Suppressor macrophage (primary cell): ENCODE results near the gene ARHGAP42.

Experiments
- DNase-seq, 4 experiments: peaks; one replicate each; pipeline ENCODE4 v3.0.0-alpha.2; 2020 to 2022

ARHGAP42 gene

DNA sequence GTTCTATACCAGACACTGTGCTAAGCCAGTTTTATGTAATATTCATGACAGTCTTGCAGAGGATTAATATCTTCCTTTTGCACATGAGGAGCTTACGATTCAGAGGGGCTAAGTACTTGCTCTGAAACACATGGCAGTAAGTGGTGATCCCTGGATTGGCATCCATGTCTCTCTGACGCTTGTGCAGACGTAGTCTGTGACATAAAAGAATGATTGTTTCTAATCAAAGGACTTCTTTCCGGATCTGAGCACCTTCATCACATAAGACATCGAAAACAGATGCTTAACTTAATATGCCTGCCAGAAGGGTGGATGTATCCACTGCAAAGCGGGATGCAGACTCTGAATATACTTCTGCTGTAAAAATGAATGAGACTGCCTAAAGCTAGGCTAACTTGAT lies 74.8 kb downstream of the ARHGAP42 start:
- DNase-seq, result no peak

GRCh38 chr11:100766764-100767163 lies 79.7 kb downstream of the ARHGAP42 start:
- no peak for DNase-seq

DNA sequence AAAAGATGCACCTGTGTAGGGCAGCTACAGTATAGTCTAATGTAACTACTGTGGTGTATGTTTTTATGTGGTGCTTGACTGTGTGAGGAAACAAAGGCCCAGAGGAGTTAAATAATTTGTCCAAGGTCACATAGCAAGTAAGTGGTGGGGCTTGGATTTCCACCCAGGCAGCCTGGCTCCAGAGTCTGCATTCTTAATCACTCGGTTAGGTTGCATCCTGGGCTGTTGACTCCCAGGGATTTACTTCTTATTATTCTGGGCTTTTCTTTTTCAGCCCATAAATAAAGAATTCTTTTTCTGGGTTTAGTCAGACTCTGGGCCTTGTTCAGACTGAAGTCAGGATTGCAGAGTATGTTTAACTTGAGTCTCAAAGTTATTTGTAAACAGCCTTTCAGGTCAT lies 82.1 kb downstream of the ARHGAP42 start:
- DNase-seq, result no peak

- no peak for DNase-seq
Measured at GRCh38 chr11:100769617-100770016, 82.5 kb downstream of the ARHGAP42 start.

DNA sequence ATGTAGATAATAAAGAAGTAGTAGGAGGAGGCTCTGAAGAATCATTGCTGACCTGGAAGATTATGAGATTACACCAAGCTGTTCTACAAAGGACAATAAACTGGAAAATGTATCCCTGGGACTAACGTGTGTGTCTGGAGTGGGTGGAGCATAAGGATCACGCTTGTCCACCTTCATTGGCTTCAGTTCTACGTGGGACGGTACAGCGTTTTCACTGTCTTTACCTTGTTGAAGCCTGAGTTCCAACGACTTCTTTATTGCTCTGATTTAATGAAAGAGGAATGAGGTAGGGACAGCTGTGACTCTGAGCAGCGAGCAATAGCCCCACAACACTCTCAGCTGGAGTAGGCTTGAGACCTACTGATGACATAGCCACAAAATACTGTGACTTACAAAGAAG lies 87.0 kb downstream of the ARHGAP42 start:
- DNase-seq, result no peak

DNA sequence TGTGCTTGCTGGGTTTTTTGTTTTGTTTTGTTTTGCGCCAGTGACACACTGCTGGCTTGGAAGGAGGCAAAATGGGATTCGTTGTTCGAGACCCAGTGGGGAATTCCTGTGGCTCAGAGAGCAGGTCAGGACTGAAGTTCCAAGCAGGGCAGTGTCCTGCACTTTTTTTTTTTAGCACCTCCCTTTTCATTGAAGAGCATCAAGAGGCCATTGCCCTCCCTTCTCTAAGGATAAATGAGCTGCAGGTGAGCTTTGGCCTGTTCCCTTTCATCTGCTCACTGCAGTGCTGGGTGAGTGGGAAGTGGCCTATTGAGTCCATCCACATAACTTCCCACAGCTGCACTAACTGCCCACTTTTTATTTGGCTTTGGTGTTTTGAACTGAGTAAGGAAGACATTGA lies 87.8 kb downstream of the ARHGAP42 start:
- no peak for DNase-seq

- no peak for DNase-seq
Measured at GRCh38 chr11:100776212-100776896, 89.3 kb downstream of the ARHGAP42 start.

DNA sequence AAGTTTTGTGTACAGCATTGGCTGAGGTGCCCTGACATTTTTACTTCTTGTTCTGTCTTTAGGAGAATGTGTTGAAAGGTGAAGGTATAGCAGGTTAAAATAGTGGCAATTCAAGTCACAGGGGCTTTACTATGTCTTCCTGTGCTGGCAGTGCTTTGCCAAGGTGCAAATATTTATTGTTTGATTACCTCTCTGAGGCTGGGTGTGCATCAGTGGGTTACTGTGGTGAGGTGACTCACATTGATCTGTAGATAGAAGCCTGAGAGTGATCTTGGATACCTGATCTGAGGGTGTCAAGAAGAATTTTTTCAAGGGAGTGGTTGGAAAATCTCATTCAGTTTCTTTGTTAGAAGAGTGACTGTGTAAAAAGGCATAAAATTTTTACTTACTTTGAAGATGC lies 90.0 kb downstream of the ARHGAP42 start:
- DNase-seq, result no peak

GRCh38 chr11:100777736-100778135 lies 90.6 kb downstream of the ARHGAP42 start:
- DNase-seq, result no peak

GRCh38 chr11:100778166-100778785 lies 91.2 kb downstream of the ARHGAP42 start:
- DNase-seq, result no peak

DNA sequence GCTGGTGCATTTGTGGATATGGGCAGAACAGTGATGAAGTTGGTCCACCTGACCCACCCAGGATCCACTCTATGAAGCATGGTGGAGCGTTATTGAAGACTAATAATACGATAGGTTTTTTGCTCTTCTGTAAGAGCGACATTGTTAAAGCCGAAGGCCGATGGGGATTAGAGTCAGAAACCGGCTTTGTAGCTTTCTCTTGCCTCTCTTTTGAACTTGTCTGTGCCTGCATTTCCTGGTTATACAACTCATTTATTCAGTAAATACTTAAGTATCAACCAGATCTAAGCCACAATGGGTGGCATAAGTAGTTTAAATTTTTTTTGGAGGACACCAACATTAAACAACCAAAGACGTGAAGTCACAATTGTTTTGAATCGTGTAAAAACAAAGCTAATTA lies 93.4 kb downstream of the ARHGAP42 start:
- no peak for DNase-seq

DNA sequence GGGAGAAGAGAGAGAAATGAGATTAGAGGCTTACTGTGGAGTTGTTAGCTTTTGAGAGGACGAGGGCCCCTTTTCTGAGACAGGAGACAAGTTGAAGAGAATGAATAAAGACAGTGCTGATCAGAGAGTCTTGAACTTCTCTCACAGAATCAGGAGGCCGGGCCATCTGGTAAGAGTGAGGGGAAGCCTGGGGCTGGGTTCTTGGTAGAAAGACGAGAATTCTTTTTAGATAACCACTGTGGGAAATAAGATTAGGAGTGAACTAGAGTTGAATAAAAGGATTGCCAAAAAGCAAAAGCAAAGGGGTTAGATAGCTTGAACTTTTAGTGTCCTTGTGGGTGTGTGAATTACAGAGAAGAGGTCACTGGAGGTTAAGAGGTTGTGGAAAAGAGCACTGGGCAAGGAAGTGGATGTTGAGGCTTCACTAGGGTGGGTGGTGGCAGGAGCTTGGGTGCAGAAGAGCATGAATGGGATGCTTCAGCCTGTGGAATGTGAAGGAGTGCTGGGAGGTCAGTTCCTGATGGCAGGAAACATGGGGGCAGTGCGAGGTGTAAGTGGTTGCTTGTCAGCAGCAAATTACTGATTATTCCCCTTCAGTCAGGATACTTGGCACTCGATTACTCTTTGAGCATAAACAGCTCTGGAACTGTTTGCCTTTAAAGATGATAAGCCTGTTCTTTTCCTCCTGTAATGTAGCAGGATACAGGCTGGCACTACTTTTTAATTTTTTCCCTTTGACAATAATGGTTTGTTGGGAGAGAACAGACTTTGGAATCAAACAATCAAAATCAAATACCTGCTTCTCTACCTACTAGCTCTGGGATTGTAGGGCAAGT lies 98.3 kb downstream of the ARHGAP42 start:
- DNase-seq, result no peak

- no peak for DNase-seq
Measured at GRCh38 chr11:100788561-100789295, 101.6 kb downstream of the ARHGAP42 start.

DNA sequence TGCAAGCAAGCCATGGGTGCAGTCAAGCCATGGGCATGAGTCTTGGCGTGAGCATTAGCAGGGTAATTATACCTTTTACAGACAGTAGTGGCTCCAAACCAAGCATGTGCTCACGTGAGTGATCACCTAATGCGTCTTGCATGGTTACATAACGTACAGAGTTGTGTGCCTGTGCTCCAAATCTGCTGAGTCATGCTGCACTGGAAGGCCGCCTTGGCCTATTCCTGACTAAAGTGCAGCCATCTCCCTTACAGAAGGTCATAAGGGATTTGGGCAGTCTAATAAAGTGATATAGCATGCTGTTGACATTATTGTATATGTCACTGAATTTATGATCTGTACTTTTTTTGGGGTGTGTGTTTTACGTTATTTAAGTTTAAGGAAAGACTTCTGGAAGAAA lies 102.4 kb downstream of the ARHGAP42 start:
- no peak for DNase-seq

DNA sequence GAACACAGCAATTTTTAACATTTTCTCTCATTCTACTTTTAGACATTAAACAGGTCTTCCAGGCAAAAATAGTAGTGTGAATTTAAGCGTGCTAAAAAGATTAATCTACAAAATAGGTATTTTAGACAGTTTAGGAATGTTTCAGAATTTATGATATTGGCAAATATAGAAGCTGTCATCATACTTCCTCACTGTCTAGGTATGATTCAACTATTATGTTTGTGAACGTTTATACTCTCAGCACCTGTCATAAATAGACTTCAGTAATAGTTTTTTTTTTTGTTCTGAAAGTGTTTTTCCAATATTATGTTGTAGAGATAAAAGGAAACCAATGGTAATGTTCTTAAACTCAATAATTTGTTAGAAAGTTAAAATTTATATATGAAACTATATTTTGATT lies 103.0 kb downstream of the ARHGAP42 start:
- no peak for DNase-seq

DNA sequence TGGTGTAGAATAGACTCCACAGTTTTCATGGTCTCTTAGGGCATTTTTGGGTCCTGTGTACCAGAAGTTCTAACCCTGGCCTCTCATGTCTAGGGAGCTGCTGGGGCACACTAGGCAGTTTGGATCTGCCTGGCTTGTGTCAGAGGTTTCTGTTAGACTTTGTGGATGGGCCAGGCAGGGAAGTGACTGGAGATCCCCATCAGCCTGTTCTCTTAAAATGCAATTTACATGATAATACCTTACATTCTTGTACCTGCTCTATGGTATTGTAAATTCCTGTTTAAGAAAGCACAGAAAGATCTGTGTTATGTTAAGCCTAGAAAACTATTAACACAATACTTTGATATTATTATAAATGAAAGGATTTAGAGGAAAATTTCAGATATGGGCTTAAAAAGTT lies 104.0 kb downstream of the ARHGAP42 start:
- no peak for DNase-seq

- no peak for DNase-seq
Measured at GRCh38 chr11:100791860-100792259, 104.8 kb downstream of the ARHGAP42 start.

GRCh38 chr11:100793525-100793924 lies 106.4 kb downstream of the ARHGAP42 start:
- no peak for DNase-seq

GRCh38 chr11:100794446-100794845 lies 107.4 kb downstream of the ARHGAP42 start:
- DNase-seq, result no peak

DNA sequence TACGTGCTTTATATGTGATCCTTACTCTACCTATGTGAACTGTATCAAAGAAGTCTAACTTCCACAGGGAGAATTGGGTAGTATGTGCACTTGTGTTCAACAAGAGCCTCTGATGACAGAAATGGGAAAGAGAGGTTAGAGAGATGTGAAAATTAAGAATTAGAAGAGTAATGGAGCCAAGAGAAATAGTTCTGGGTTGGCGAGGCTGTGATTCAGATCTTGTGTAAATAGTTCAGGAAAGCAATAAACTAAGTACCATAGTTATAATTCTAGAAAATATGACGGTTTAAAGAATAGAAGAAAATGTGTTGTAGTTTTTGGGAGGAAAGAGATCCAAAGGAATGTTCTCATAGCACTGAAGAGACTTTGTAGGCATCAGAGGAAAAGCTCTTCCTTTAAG lies 112.4 kb downstream of the ARHGAP42 start:
- no peak for DNase-seq

GRCh38 chr11:100800202-100800601 lies 113.1 kb downstream of the ARHGAP42 start:
- DNase-seq, result no peak

DNA sequence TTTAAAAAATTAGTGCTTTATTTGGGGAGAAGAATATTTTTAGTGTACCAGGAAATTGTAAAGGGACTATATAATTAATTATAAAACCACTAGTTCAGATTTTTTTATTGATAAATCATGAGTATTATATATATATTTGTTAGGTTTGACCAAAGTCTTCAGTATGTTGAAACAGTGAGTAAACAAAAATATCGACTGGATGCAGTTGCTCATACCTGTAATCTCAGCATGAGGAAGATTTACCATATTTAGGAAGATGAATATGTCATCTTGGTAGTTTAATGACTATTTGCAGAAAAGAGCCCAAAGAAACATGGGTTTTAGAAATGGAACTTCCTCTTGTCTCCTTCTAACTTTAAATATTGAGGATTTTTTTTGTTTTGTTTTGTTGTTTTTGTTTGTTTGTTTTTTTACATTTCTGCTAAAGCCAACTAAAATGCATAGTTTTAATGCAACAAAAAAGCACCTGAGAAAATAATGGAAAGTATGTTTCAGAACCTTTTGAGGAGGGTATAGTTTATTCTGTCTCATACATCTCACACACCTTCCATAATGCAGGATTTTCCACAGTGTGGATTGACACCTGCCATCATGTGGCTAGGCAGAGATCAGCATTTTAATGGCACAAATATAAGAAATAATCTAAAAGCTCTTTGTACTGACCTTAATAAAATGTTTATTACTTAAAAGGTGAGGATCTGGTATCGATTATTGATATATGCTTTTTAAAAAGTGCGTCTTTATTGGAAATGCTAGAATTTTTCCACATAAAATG lies 114.3 kb downstream of the ARHGAP42 start:
- no peak for DNase-seq
